ENCODE measurements around the gene PRRG2.

The PRRG2 gene

DNA sequence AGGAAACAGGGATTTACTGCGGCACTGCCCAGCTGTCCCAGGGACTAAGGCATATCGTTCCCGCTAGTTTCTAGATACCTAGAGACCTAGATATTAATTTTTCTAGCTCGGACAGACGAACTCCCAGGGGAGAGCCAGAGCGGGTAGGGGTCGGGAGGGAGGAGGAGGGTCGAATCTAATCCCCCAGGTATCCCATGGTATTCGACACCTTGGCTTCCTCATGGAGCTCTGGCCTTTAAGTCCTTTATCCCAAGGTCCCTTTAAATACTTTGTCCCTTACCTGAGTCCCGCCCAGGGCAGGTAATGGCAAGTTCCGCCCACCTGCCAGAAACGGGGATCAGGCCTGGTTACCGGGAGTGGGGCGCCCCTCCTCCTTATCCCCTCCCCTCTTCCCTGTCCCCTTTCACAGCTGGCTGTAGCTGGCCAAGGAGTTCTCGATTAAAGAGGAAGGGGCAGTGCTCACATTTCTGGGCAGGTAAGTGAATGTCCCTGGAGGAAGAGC, at the start of gene PRRG2:
PRRG2 (plus strand) TSS at position 310 of the 502 bp plus-strand sequence. CDS start 1,904 bp downstream, outside the sequence.
- H3K36me3 ChIP-seq (ENCODE audit: insufficient read depth), result no peaks in the 10 kb centered on the region
- H3K4me1 ChIP-seq (ENCODE audit: low read depth, poor library complexity, severe bottlenecking), result peaks cover 15% of the 10 kb centered on the region
- H4K20me1 ChIP-seq (ENCODE audit: insufficient read depth), result no peaks in the 10 kb centered on the region; the same call in 1 of the 2 replicates
- H3K4me2 ChIP-seq, result peak within 1 kb of the TSS; percentile 76
- H2AFZ ChIP-seq (ENCODE audit: low read depth), result peak within 1 kb of the TSS; percentile 94
- H3K27ac ChIP-seq, result no peak within 1 kb of the TSS; the same call in 1 of the 2 replicates
- TF ChIP-seq, protein P1, sequence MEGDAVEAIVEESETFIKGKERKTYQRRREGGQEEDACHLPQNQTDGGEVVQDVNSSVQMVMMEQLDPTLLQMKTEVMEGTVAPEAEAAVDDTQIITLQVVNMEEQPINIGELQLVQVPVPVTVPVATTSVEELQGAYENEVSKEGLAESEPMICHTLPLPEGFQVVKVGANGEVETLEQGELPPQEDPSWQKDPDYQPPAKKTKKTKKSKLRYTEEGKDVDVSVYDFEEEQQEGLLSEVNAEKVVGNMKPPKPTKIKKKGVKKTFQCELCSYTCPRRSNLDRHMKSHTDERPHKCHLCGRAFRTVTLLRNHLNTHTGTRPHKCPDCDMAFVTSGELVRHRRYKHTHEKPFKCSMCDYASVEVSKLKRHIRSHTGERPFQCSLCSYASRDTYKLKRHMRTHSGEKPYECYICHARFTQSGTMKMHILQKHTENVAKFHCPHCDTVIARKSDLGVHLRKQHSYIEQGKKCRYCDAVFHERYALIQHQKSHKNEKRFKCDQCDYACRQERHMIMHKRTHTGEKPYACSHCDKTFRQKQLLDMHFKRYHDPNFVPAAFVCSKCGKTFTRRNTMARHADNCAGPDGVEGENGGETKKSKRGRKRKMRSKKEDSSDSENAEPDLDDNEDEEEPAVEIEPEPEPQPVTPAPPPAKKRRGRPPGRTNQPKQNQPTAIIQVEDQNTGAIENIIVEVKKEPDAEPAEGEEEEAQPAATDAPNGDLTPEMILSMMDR (conservative IDR thresholded peaks at IDR 0.05; ENCODE audit: low read depth, low read length), result no peak
- peak within 1 kb of the TSS; percentile 50; the same call in 1 of the 2 replicates for H3K9ac ChIP-seq
- no peaks in the 10 kb centered on the region for H3K27me3 ChIP-seq (ENCODE audit: insufficient read depth, low read depth)
- peaks cover 38% of the 10 kb centered on the region; the same call in 1 of the 2 replicates for H3K79me2 ChIP-seq (ENCODE audit: insufficient read depth, low read depth)
- peak within 1 kb of the TSS; percentile 67 for H3K4me3 ChIP-seq (IDR thresholded peaks at IDR 0.05; ENCODE audit: insufficient read depth, low read depth, low read length)

DNA sequence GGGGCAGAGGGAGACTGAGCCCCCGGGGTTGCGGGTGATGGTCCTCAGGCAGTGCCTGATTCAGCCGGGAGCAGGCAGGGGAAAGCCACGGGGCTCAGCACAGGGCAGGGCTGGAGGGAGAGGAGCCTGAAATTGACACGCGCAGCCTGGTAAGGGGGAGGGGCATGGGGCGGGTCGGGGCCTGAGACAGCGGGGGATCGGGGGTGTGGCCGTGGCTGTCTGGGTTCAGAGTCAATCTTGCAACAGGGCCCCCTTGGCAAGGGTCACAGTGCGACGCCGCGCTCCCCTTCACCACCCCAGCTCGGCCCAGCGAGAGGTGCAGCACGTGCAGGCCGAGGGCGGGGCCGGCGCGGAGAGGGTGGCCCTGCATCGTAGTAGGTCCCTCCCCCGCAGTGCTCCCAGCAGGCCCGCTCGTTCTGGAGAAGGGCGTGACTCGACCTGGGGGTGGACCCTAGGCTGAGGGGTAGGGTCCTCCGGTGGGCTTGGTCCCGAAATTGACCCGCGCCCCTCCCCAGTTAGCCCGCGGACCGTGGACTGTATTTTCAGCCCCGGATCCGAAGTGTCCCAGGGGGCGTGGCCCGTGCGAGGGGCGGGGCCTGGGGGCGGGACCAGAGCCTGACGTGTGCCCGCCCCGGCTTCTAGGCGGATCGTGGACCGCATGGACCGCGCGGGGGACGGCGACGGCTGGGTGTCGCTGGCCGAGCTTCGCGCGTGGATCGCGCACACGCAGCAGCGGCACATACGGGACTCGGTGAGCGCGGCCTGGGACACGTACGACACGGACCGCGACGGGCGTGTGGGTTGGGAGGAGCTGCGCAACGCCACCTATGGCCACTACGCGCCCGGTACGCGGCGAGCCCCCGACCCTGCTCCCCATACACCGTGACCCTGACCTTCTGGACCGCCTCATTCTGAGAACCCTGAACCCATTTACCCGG, 47.3 kb upstream of the PRRG2 start:
- H3K27ac ChIP-seq, result no peak overlapping the region; the same call in 1 of the 2 replicates
- no peaks in the 10 kb centered on the region for H3K36me3 ChIP-seq (ENCODE audit: insufficient read depth)
- no peak overlapping the region for H3K4me3 ChIP-seq (IDR thresholded peaks at IDR 0.05; ENCODE audit: insufficient read depth, low read depth, low read length)
- H2AFZ ChIP-seq (ENCODE audit: low read depth), result peak overlapping the region; percentile 60
- no peaks in the 10 kb centered on the region for H4K20me1 ChIP-seq (ENCODE audit: insufficient read depth)
- H3K4me1 ChIP-seq (ENCODE audit: low read depth, poor library complexity, severe bottlenecking), result peaks cover 34% of the 10 kb centered on the region
- H3K9ac ChIP-seq, result peak overlapping the region; percentile 15; the same call in 1 of the 2 replicates
- TF ChIP-seq, protein P1 (conservative IDR thresholded peaks at IDR 0.05; ENCODE audit: low read depth, low read length), result peak; percentile 60
- H3K27me3 ChIP-seq (ENCODE audit: insufficient read depth, low read depth), result peaks cover 6% of the 10 kb centered on the region; the same call in 1 of the 2 replicates
- no peaks in the 10 kb centered on the region for H3K79me2 ChIP-seq (ENCODE audit: insufficient read depth, low read depth)
- H3K4me2 ChIP-seq, result peak overlapping the region; percentile 100

DNA sequence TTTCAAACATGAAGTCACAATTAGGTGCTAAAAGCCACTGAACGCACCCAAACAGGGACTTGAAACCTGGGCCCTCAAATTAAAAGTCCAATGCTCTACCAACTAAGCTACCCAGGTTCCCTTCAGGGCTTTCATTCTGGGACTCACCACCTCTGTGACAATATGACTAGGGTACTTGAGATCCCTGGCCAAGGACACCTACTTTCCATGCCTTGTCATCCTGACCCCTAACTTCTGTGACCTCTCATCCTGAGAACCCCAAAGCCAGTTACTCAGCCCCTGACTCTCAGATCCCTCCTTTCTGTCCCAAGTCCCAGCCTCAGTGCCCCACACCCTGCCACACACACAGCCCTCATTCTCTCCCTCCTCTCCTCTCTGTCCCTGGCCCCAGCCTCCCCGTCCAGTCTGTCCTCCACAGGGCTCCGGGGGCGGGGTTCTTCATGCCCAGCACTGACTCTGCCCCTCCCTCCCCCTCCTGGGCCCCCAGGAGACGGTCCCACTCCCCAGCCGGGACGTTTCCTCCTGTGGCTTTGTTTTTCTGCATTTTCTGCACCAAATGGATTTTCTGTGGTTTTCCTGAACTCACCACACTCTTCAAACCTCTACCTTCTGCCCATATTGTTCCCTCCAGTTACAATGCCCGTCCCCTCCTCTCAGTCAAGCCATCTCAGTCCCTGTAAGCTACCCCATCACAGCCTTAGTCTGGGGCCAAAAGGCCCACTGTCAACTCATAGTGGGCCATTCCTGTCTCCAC, 46.3 kb upstream of the PRRG2 start:
- H3K4me3 ChIP-seq (IDR thresholded peaks at IDR 0.05; ENCODE audit: insufficient read depth, low read depth, low read length), result no peak overlapping the region
- H3K36me3 ChIP-seq (ENCODE audit: insufficient read depth), result no peaks in the 10 kb centered on the region
- peaks cover 6% of the 10 kb centered on the region; the same call in 1 of the 2 replicates for H3K27me3 ChIP-seq (ENCODE audit: insufficient read depth, low read depth)
- H2AFZ ChIP-seq (ENCODE audit: low read depth), result peak overlapping the region; percentile 60; the same call in 1 of the 2 replicates
- H3K9ac ChIP-seq, result peak overlapping the region; percentile 21; the same call in 1 of the 2 replicates
- H3K4me1 ChIP-seq (ENCODE audit: low read depth, poor library complexity, severe bottlenecking), result peaks cover 34% of the 10 kb centered on the region
- peak overlapping the region; percentile 100 for H3K4me2 ChIP-seq
- no peaks in the 10 kb centered on the region for H4K20me1 ChIP-seq (ENCODE audit: insufficient read depth)
- H3K79me2 ChIP-seq (ENCODE audit: insufficient read depth, low read depth), result no peaks in the 10 kb centered on the region
- H3K27ac ChIP-seq, result peak overlapping the region; percentile 55; the same call in 1 of the 2 replicates
- TF ChIP-seq, protein P1 (conservative IDR thresholded peaks at IDR 0.05; ENCODE audit: low read depth, low read length), result no peak

DNA sequence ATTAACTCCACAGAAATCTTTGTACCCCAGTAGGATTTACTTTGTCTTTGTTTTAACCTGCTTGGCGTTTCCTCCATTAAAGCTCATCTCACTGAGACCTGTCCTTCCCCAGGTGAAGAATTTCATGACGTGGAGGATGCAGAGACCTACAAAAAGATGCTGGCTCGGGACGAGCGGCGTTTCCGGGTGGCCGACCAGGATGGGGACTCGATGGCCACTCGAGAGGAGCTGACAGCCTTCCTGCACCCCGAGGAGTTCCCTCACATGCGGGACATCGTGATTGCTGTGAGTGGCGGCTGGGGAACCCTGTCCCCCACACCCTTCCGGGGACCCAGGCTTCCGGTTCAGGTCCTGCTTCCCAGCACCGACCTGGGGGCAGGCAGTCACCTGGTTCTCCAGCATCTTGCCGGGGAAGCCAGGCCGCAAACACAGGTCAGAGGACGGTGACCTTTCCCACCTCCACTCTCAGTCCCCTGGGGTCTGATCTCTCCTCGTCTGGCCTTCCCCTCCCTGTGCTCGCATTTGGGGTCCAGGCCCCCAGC, 44.1 kb upstream of the PRRG2 start:
- H3K9ac ChIP-seq, result no peak overlapping the region
- peaks cover 34% of the 10 kb centered on the region for H3K4me1 ChIP-seq (ENCODE audit: low read depth, poor library complexity, severe bottlenecking)
- no peaks in the 10 kb centered on the region for H3K36me3 ChIP-seq (ENCODE audit: insufficient read depth)
- no peaks in the 10 kb centered on the region for H4K20me1 ChIP-seq (ENCODE audit: insufficient read depth)
- TF ChIP-seq, protein P1 (conservative IDR thresholded peaks at IDR 0.05; ENCODE audit: low read depth, low read length), result no peak
- no peaks in the 10 kb centered on the region for H3K79me2 ChIP-seq (ENCODE audit: insufficient read depth, low read depth)
- H3K27ac ChIP-seq, result no peak overlapping the region
- H2AFZ ChIP-seq (ENCODE audit: low read depth), result no peak overlapping the region
- no peak overlapping the region for H3K4me3 ChIP-seq (IDR thresholded peaks at IDR 0.05; ENCODE audit: insufficient read depth, low read depth, low read length)
- H3K27me3 ChIP-seq (ENCODE audit: insufficient read depth, low read depth), result peaks cover 6% of the 10 kb centered on the region; the same call in 1 of the 2 replicates
- H3K4me2 ChIP-seq, result no peak overlapping the region; the same call in 1 of the 2 replicates
